Epithelial cell of proximal tubule (primary cell): ENCODE results near the gene WNT3A. TPM values are rescaled to one million over a fixed set of nuclear protein-coding genes. Genes with fewer than 3 reads are reported as not detected.
"Not testable (repeated sequence)": the region's sequence is repeated elsewhere in the genome, so short reads cannot be mapped to it uniquely, and the experiment has no call there.

Experiments
- DNase-seq: peaks from one replicate; pipeline ENCODE4 v3.0.0-alpha.2; 2011; ENCODE audit warnings: low read depth
- H3K4me3 ChIP-seq: 2 replicates; pipeline ENCODE4 v1.5.1; 2011; ENCODE audit warnings: low read depth, mild to moderate bottlenecking, low read length
- total RNA-seq: library from RNA; depleted of rRNA; stranded (reverse); fragments of >200 nt; gene quantifications from 2 replicates; pipeline ENCODE4 v1.2.3, GENCODE V29; 2015
- TF ChIP-seq, protein P1 (sequence below): conservative IDR thresholded peaks from 2 replicates; pipeline ENCODE4 v1.5.1; 2012; ENCODE audit warnings: low read depth, mild to moderate bottlenecking, low read length

WNT3A gene
- total RNA-seq, 1 donor from 2014 or later = not detected

DNA sequence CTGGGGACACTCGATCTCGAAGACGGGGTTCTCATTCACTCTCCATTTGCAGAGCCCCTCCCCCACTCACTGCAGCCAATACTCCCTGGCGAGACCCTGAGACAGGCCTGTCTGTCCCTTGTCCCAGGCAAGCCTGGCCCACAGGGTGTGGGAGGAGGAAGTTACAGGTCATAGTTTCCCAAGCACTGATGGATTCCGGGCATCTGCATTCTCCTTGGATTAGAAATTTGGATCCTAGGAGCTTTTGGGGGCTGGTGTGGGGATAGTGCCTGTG lies 11.3 kb downstream of the WNT3A start:
- DNase-seq = no peak
- TF ChIP-seq, protein P1, sequence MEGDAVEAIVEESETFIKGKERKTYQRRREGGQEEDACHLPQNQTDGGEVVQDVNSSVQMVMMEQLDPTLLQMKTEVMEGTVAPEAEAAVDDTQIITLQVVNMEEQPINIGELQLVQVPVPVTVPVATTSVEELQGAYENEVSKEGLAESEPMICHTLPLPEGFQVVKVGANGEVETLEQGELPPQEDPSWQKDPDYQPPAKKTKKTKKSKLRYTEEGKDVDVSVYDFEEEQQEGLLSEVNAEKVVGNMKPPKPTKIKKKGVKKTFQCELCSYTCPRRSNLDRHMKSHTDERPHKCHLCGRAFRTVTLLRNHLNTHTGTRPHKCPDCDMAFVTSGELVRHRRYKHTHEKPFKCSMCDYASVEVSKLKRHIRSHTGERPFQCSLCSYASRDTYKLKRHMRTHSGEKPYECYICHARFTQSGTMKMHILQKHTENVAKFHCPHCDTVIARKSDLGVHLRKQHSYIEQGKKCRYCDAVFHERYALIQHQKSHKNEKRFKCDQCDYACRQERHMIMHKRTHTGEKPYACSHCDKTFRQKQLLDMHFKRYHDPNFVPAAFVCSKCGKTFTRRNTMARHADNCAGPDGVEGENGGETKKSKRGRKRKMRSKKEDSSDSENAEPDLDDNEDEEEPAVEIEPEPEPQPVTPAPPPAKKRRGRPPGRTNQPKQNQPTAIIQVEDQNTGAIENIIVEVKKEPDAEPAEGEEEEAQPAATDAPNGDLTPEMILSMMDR = no peak
- no peak overlapping the region for H3K4me3 ChIP-seq

DNA sequence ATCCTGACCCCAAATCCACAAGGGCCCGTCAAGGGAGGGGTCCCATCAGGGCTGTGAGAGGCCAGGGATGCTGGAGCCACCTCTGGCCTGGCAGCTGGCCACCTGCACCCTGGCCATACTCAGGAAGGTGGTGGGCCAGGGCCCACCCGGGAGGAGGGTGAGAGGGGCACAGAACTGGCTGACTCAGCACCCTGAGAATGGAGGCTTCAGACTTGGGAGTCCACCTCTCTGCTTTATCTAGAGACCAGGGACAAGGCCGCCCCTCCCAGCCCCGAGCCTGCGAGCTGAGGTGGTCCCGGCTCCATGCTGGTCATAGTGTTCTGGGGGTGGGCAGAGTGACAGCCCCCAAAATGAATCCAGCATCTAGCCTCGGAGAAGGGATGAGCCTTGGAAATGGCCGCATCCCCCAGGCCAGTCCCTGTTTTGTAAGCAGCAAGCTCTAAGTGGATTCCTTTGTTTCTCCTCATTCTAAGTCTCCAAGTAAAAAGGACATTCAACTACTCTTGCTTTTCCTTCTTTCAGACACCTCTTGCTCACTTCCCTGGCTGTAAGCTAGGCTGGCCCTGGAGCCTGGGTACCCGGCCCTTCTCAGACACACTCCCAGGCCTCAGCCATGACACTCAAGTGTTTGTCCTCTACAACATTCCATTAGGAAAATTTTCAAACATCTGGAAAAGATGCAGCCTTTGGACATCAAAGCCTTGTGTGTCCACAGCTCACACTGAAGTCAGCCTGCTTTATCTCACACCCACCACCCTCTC lies 12.3 kb downstream of the WNT3A start:
- no peak for DNase-seq
- H3K4me3 ChIP-seq = no peak overlapping the region
- TF ChIP-seq, protein P1 = no peak

DNA sequence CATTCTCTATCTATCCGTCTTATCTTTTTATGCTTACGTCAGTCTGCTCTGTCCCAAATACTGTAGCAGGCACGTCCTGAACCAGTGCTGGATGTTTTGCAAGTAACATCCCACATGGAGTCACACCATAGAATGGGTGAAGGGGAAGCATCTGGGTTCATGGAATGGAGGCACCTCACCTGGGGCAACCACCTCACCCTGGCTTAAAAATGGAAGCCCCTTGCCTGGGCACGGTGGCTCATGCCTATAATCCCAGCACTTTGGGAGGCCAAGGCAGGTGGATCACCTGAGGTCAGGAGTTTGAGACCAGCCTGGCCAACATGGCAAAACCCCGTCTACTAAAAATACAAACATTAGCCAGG lies 12.9 kb downstream of the WNT3A start:
- not testable (repeated sequence) for H3K4me3 ChIP-seq, DNase-seq

DNA sequence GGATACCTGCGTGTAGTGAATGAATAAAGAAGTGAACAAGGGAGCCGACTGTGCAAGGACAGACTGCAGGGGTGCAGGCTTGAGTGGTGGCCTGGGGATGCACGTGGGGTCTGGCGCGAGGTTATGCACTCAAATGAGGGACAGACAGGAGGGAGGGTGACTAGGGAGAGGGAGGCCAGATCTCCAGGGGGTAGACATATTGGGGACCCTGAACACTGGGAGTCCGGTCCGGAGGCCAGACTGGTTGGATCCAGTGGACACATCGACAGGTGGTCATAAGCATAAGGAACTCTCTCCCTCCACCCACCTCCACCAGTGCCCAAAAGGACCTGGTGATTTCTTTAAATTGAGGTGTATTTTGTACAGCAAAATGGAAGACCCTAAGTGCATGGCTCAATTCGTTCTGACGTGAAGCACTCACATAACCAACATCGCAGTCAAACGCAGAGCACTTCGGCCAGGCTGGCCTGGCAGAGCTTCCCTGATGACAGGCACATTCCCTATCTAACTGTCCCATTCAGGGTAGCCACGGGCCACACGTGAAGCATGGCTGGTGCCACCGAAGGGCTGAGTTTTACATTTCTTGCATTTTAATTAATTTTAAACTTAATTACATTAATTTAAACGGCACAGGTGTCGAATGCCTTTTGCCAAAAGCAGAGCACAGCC lies 14.0 kb downstream of the WNT3A start:
- TF ChIP-seq, protein P1 = no peak
- no peak overlapping the region for H3K4me3 ChIP-seq
- DNase-seq = no peak

DNA sequence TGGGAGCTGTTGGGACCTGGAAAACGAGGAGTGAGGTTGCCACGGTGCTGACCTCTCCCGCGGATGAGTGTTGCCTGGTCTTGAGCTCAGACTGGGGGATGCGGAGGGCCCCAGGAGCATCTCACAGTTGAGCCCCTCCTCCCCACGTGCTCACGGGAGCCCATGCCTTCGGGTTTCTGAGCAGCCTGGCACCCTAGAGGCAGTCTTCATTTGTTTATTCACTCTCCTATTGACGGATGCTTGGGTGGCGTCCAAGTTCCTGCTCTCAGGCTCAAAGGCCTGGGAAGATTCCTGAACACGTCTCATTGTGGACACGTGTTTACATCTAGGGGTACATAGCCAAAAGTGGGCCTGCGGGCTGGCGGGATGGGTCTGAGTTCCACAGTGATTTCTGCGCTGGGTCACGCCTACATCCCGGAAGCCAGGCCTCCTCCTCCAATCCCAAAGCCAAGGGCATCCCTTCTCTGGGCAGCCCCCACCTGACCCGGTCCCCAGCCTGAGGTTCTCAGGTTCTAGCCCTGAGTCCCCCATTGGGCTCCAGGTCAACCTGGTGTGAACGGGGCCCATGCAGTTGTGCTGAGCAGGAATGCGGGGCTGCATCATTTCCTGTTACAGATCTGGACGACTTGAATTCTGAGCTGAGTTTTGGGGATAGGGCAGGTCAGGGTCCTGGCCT lies 14.7 kb downstream of the WNT3A start:
- TF ChIP-seq, protein P1 = no peak
- no peak overlapping the region for H3K4me3 ChIP-seq
- no peak for DNase-seq

DNA sequence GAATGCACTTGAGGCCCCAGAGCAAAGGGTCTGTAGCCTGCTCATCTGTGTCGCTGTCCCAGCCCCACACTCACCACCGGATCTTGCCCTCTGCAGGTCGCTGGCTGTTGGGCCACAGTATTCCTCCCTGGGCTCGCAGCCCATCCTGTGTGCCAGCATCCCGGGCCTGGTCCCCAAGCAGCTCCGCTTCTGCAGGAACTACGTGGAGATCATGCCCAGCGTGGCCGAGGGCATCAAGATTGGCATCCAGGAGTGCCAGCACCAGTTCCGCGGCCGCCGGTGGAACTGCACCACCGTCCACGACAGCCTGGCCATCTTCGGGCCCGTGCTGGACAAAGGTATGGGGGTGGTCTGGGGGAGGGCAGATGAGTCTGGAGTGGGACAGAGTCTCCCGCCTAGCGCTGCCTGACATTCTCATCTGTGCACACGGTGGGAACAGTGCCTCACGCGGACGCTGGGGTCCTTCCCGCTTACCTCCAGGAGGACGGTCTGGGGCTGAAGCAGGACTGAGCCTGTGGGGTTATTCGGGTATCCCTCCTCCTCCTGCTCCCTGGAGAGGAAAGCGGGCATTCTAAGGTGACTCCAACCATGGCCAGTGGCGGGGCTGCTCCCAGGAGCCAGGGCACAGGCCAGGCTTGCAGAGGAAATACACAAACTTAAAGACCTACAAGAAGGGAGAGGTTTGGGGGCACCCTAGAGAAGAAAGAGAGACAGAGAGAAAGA lies 15.9 kb downstream of the WNT3A start:
- H3K4me3 ChIP-seq = no peak overlapping the region
- DNase-seq = no peak
- TF ChIP-seq, protein P1 = no peak

DNA sequence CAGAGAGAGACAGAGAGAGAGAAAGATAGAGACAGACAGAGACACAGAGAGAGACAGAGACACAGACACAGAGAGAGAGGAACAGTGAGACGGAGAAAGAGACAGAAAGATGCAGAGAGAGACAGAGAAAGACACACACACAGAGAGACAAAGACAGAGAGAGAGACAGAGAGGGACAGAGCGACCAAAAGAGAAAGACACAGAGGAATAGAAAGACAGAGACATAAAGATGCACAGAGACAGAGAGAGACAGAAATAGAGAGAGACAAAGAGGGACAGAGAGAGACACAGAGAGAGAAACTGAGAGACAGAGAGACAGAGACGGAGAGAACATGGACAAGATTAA lies 16.5 kb downstream of the WNT3A start:
- TF ChIP-seq, protein P1 = no peak
- no peak for DNase-seq
- H3K4me3 ChIP-seq = no peak overlapping the region
